Kidney (tissue), 14 donors: ENCODE results near the gene SLC26A8. TPM values are rescaled to one million over a fixed set of nuclear protein-coding genes. Genes with fewer than 3 reads are reported as not detected.
"Not testable (repeated sequence)": the region's sequence is repeated elsewhere in the genome, so short reads cannot be mapped to it uniquely, and the experiment has no call there.

Experiments used
- DNase-seq, 5 donors: peaks; one replicate each; pipeline ENCODE4 v3.0.0-alpha.2; 2013 to 2020
- FAIRE-seq: peaks from 2 replicates; lab custom pipeline; 2012; peaks lifted over from hg19 to GRCh38; lab: Jason Lieb, UNC
- H3K27ac ChIP-seq, 2 donors: one replicate each; pipeline ENCODE4 v1.7.0; 2013; ENCODE audit warnings: low read depth in 2 of 2, low read length in 2 of 2, inconsistent platforms in 1 of 2
- H3K27me3 ChIP-seq: one replicate; pipeline ENCODE4 v1.7.1; 2013; ENCODE audit warnings: low read length, inconsistent platforms; ENCODE audit not compliant: control insufficient read depth, insufficient read depth
- H3K36me3 ChIP-seq, 3 donors: one replicate each; pipeline versions ENCODE4 v1.7.0 to v1.7.1; 2013; ENCODE audit warnings: low read length in 3 of 3, control low read depth in 1 of 3, inconsistent platforms in 1 of 3; ENCODE audit not compliant: insufficient read depth in 3 of 3, control insufficient read depth in 2 of 3
- H3K4me1 ChIP-seq, 3 donors: one replicate each; pipeline versions ENCODE4 v1.7.0 to v1.7.1; 2013; ENCODE audit warnings: low read length in 3 of 3, inconsistent platforms in 1 of 3, low read depth in 1 of 3; ENCODE audit not compliant: control insufficient read depth in 2 of 3, insufficient read depth in 2 of 3
- H3K4me3 ChIP-seq, 3 donors: one replicate each; pipeline versions ENCODE4 v1.7.0 to v1.8.1; 2013; ENCODE audit warnings: low read length in 3 of 3, control low read depth in 1 of 3, inconsistent platforms in 1 of 3
- H3K9ac ChIP-seq, 3 donors: one replicate each; pipeline versions ENCODE4 v1.7.0 to v1.7.1; 2013; ENCODE audit warnings: low read length in 3 of 3, control low read depth in 1 of 3, inconsistent platforms in 1 of 3
- H3K9me3 ChIP-seq, 3 donors: one replicate each; pipeline versions ENCODE4 v1.7.0 to v1.7.1; 2013; ENCODE audit warnings: low read length in 3 of 3, control low read depth in 1 of 3, inconsistent platforms in 1 of 3; ENCODE audit not compliant: control insufficient read depth in 2 of 3, insufficient read depth in 1 of 3
- CTCF ChIP-seq: IDR thresholded peaks from 3 replicates; pipeline ENCODE4 v1.5.1; 2012; ENCODE audit warnings: mild to moderate bottlenecking, moderate library complexity, borderline replicate concordance; ENCODE audit not compliant: insufficient read depth; ENCODE audit errors: extremely low read depth
- intact Hi-C: fragments of 100-400 bp; cut with DNase I; formaldehyde crosslinking; loops from one replicate; pipeline ENCODE4 v1.11.1; 2022
- polyA plus RNA-seq: library from polyadenylated mRNA; stranded (reverse); fragments of 350-450 nt; fragmentation: Illumina TruSeq; extraction: RNeasy Lipid Tissue Mini Kit (QIAGEN cat#74804); gene quantifications from one replicate; pipeline ENCODE4 v1.2.3, GENCODE V29; 2014; ENCODE audit warnings: low read depth, low replicate concordance; ENCODE audit not compliant: insufficient read depth
- total RNA-seq: library from RNA; stranded (reverse); fragmentation: NEBNext Ultra II Directional; extraction: Animal tissue kit (Norgen Biotek cat#: 25700); gene quantifications from one replicate; pipeline ENCODE4 v1.2.1, GENCODE V29; 2021
- donor health status: control.
- donor health status: control.
- donor health status: control.
- donor health status: control.
- donor health status: control.
- donor health status: DM: yes; HTN: yes; CAD: no.
- donor health status: Normal renal cell carcinoma (clear cell type).

SLC26A8 gene
- total and polyA plus RNA-seq, 2 donors from 2014 or later: 0.22 TPM; not detected in 1

- Histone ChIP-seq H3K36me3 (no peaks in the 10 kb centered on the region), H3K9me3 (no peaks in the 10 kb centered on the region), H3K4me3 (no peak overlapping the region), H3K4me1 (no peaks in the 10 kb centered on the region), H3K27ac (no peak overlapping the region), H3K27me3 (no peaks in the 10 kb centered on the region), H3K9ac (no peak overlapping the region)
- DNase-seq: no peak
- FAIRE-seq: no peak
- TF ChIP-seq CTCF: no peak
- intact Hi-C loops: no loop called here
Observed at GRCh38 chr6:35942355-35942754, 82.1 kb downstream of the SLC26A8 start.

GRCh38 chr6:35941170-35941569, 83.3 kb downstream of the SLC26A8 start:
- not testable (repeated sequence) for FAIRE-seq, H3K36me3 ChIP-seq, H3K9ac ChIP-seq

GRCh38 chr6:35940014-35940413, 84.4 kb downstream of the SLC26A8 start:
- H3K4me1 ChIP-seq, FAIRE-seq, H3K4me3 ChIP-seq, H3K36me3 ChIP-seq, H3K27ac ChIP-seq, intact Hi-C loops, H3K9me3 ChIP-seq, DNase-seq, H3K27me3 ChIP-seq, H3K9ac ChIP-seq: not testable (repeated sequence)

More at GRCh38 chr6:35941170-35941569, 83.3 kb downstream of the SLC26A8 start:
- H3K27ac ChIP-seq, H3K4me1 ChIP-seq, DNase-seq, H3K27me3 ChIP-seq, H3K9me3 ChIP-seq, intact Hi-C loops: not testable (repeated sequence)
- H3K4me3 ChIP-seq: peak overlapping the region in 1 of 3 donors; percentile 20

- H3K27ac ChIP-seq, H3K9me3 ChIP-seq, intact Hi-C loops, H3K4me1 ChIP-seq, H3K36me3 ChIP-seq, H3K4me3 ChIP-seq, FAIRE-seq, H3K27me3 ChIP-seq, DNase-seq, H3K9ac ChIP-seq: not testable (repeated sequence)
Observed at GRCh38 chr6:35939259-35939658, 85.2 kb downstream of the SLC26A8 start.

GRCh38 chr6:35936681-35937359, 87.6 kb downstream of the SLC26A8 start:
- DNase-seq: no peak
- TF ChIP-seq CTCF: no peak
- Histone ChIP-seq H3K4me1 (no peaks in the 10 kb centered on the region), H3K27ac (no peak overlapping the region), H3K9me3 (peaks cover 0 to 3% (median 0%) of the 10 kb centered on the region in 3 donors), H3K9ac (no peak overlapping the region), H3K36me3 (no peaks in the 10 kb centered on the region), H3K4me3 (no peak overlapping the region), H3K27me3 (no peaks in the 10 kb centered on the region)
- no peak for FAIRE-seq
- intact Hi-C loops: no loop called here
